Measurements from ENCODE around the gene SKP1.

SKP1 gene

DNA sequence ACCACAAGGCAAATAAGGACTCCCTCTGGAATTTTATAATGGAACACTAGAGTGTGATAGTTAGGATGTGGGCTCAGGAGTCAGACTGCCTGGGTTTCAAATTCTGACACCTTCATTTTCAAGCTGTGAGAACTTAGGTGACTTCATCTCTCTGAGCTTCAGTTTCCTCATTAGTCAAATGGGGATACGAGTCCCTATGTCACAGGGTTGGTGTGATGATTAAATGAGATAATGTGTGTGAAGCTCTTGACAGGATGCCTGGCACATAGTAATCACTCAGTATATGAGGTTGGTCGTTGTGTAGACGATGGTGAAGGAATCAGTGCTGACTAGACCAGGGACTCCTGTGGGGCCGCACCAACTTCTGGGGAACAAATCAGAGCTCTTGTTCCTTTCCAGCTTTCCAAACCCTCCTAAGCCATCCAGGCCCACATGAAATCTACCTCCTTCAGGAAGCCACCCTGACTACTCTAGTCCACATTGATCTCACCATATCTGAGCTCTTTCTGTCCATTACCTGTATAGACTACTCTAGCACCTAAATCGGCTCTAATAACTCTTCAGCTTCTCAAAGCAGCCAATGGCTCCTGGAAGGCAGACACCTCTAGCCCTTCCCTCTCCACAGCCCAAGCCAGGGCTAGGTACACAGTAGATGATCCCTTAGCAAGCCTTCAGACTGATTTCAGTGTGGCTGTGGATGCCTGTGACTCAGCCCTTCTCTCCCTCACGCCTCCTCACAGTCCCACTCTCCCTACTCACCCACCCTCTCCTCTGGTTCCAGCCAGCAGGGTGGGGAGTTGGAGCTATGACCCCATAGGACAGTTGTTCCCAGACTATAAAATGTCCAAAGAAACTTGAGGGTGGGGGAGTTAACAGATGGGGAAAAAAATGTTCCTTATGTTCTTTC lies 64.8 kb downstream of the SKP1 start:
- DNase-seq, result peak; percentile 79

- no peak for DNase-seq
These were observed 66.4 kb downstream of the SKP1 start for GRCh38 chr5:134110382-134110781.

DNA sequence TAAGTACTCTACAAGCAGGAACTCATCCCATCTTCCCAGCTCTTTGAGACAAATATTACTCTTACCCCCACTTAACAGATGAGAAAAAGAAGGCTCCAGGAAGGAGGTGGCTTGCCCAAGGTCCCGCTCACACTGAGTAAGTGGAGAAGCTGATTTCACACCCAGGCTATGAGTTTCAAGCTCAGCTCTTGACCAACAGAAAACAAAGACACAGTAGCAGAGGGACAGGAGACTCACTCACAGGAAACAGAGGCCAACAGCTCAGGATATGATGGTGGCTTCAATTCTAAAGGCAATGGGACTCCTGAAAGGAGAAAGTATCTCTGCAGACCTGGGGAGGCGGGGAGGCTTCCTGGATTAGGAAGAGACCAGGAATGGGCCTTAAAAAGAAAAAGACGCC lies 69.0 kb downstream of the SKP1 start:
- DNase-seq, result no peak

- DNase-seq, result no peak
These were observed 69.6 kb downstream of the SKP1 start for GRCh38 chr5:134106991-134107701.

GRCh38 chr5:134103998-134104654 lies 72.6 kb downstream of the SKP1 start:
- no peak for DNase-seq

DNA sequence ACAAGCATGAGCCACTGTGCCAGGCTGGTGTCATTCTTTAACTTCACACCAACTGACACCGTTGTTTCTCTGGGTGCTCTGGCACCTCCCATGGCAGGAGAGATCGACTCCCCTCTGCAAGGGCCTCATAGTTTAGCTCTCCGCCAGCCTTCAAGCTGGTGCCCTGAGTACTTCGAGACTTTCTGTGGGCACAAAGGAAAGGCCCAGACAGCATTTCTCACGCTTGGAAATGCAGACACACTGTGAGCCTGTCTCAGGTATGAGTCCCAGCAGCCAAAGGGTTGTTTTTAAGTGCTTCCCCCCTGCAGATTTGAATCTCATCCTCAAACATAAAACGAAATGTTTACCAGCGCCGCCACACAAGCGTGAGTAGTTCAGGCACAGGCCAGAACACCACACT lies 73.4 kb downstream of the SKP1 start:
- DNase-seq, result peak; percentile 69

- peak; percentile 66 for DNase-seq
These were observed 74.9 kb downstream of the SKP1 start for GRCh38 chr5:134101686-134102439.

- DNase-seq, result peak; percentile 95
These were observed 76.3 kb downstream of the SKP1 start for GRCh38 chr5:134100283-134101091.

DNA sequence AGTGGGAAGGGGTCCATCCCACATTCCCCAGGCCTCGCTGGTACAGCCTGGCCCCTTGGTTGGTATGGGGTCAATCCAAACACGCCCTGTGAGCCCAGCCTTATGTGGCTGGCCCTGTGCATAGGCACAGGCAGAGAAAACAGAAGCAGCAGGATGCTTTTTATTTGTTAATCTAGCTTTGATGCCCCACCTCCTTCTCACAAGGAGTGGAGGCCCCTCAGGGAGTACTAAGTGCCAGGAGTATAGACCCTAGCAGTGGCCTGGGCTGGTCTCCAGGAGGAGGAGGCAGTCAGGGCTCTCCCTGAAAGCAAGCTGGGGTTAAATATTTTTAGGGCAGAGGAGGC lies 76.8 kb downstream of the SKP1 start:
- no peak for DNase-seq

GRCh38 chr5:134099288-134099872 lies 77.4 kb downstream of the SKP1 start:
- no peak for DNase-seq

Measured in CD4-positive, alpha-beta T cell treated with Interleukin-4 for 4 hours (primary cell).